Measurements from ENCODE around the gene DYNC1LI1.

- TF ChIP-seq CTCF (IDR thresholded peaks at IDR 0.05 in 4 of 5, conservative IDR thresholded peaks at IDR 0.05 in 1 of 5) (no peak), POLR2A (IDR thresholded peaks at IDR 0.05) (no peak)
Observed at GRCh38 chr3:32595323-32595722, 24.7 kb upstream of the DYNC1LI1 start.

Data from gastrocnemius medialis (tissue), 4 donors.